HepG2 (cell line): ENCODE results near the gene KCNJ4.

Experiments used
- ATRX ChIP-seq: sonication (generic); formaldehyde crosslinking; IDR thresholded peaks from 2 replicates; pipeline ENCODE4 v1.4.0; 2020; ENCODE audit warnings: missing genetic modification reagents, borderline replicate concordance
- BRD4 ChIP-seq: sonication (generic); formaldehyde crosslinking; IDR thresholded peaks from 2 replicates; pipeline ENCODE4 v1.4.0; 2020; ENCODE audit warnings: missing genetic modification reagents
- NR3C1 ChIP-seq: sonication (generic); formaldehyde crosslinking; IDR thresholded peaks from 2 replicates; pipeline ENCODE4 v1.4.0; 2020; ENCODE audit warnings: missing genetic modification reagents
- POLR2A ChIP-seq, 2 experiments: IDR thresholded peaks; 2 replicates each; pipeline ENCODE4 v1.6.1; 2011; ENCODE audit warnings: low read depth in 2 of 2, low read length in 2 of 2, mild to moderate bottlenecking in 1 of 2, moderate library complexity in 1 of 2; ENCODE audit not compliant: insufficient read depth in 1 of 2
- SIN3A ChIP-seq: IDR thresholded peaks from 2 replicates; pipeline ENCODE4 v1.6.1; 2011; ENCODE audit warnings: low read depth, mild to moderate bottlenecking, control low read depth, low read length, borderline replicate concordance
- TARDBP ChIP-seq: sonication (generic); formaldehyde crosslinking; IDR thresholded peaks from 2 replicates; pipeline ENCODE4 v1.8.0; 2022; ENCODE audit warnings: mild to moderate bottlenecking, missing genetic modification reagents
- YY1 ChIP-seq: IDR thresholded peaks from 2 replicates; pipeline ENCODE4 v1.6.1; 2011; ENCODE audit warnings: low read length, low read depth, moderate library complexity, mild to moderate bottlenecking; ENCODE audit not compliant: insufficient read depth, insufficient replicate concordance
- ZNF670 ChIP-seq: sonication (generic); formaldehyde crosslinking; IDR thresholded peaks from 2 replicates; pipeline ENCODE4 v1.8.0; 2022; ENCODE audit warnings: mild to moderate bottlenecking, missing genetic modification reagents, borderline replicate concordance
- TF ChIP-seq, protein P1 (sequence below), 2 experiments: IDR thresholded peaks; 2 replicates each; pipeline ENCODE4 v1.6.1; 2011 to 2012; ENCODE audit warnings: low read length in 2 of 2, borderline replicate concordance in 1 of 2, low read depth in 1 of 2, mild to moderate bottlenecking in 1 of 2, moderate library complexity in 1 of 2
- TF ChIP-seq, protein P2 (sequence below): sonication (generic); formaldehyde crosslinking; IDR thresholded peaks from 2 replicates; pipeline ENCODE4 v1.5.0; 2020; ENCODE audit warnings: mild to moderate bottlenecking, missing genetic modification reagents, moderate library complexity

DNA sequence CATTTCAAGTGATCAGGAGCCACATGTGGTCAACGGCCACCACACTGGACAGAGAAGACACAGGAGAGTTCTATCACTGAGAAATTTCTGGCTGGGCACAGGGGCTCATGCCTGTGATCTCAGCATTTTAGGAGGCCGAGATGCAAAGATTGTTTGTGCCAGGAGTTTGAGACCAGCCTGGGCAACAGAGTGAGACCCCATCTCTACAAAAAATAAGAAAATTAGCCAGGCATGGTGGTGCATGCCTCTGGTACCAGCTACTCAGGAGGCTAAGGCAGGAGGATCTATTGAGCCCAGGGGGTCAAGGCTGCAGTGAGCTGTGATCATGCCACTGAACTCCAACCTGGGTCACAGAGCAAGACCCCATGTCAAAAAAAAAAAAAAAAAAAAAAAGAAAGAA, 26.3 kb downstream of the KCNJ4 start:
- no peak for TF ChIP-seq ZNF670 (CRISPR knock-in tag)
- TF ChIP-seq YY1 = no peak
- TF ChIP-seq, protein P1, sequence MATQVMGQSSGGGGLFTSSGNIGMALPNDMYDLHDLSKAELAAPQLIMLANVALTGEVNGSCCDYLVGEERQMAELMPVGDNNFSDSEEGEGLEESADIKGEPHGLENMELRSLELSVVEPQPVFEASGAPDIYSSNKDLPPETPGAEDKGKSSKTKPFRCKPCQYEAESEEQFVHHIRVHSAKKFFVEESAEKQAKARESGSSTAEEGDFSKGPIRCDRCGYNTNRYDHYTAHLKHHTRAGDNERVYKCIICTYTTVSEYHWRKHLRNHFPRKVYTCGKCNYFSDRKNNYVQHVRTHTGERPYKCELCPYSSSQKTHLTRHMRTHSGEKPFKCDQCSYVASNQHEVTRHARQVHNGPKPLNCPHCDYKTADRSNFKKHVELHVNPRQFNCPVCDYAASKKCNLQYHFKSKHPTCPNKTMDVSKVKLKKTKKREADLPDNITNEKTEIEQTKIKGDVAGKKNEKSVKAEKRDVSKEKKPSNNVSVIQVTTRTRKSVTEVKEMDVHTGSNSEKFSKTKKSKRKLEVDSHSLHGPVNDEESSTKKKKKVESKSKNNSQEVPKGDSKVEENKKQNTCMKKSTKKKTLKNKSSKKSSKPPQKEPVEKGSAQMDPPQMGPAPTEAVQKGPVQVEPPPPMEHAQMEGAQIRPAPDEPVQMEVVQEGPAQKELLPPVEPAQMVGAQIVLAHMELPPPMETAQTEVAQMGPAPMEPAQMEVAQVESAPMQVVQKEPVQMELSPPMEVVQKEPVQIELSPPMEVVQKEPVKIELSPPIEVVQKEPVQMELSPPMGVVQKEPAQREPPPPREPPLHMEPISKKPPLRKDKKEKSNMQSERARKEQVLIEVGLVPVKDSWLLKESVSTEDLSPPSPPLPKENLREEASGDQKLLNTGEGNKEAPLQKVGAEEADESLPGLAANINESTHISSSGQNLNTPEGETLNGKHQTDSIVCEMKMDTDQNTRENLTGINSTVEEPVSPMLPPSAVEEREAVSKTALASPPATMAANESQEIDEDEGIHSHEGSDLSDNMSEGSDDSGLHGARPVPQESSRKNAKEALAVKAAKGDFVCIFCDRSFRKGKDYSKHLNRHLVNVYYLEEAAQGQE (IDR thresholded peaks at IDR 0.05; ENCODE audit: borderline replicate concordance in 1 of 2, low read depth in 1 of 2, low read length in 2 of 2) = no peak
- TF ChIP-seq, protein P2, sequence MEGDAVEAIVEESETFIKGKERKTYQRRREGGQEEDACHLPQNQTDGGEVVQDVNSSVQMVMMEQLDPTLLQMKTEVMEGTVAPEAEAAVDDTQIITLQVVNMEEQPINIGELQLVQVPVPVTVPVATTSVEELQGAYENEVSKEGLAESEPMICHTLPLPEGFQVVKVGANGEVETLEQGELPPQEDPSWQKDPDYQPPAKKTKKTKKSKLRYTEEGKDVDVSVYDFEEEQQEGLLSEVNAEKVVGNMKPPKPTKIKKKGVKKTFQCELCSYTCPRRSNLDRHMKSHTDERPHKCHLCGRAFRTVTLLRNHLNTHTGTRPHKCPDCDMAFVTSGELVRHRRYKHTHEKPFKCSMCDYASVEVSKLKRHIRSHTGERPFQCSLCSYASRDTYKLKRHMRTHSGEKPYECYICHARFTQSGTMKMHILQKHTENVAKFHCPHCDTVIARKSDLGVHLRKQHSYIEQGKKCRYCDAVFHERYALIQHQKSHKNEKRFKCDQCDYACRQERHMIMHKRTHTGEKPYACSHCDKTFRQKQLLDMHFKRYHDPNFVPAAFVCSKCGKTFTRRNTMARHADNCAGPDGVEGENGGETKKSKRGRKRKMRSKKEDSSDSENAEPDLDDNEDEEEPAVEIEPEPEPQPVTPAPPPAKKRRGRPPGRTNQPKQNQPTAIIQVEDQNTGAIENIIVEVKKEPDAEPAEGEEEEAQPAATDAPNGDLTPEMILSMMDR = no peak
- TF ChIP-seq NR3C1 (CRISPR knock-in tag) = no peak
- TF ChIP-seq POLR2A (IDR thresholded peaks at IDR 0.05; ENCODE audit: insufficient read depth in 1 of 2, low read depth in 2 of 2, low read length in 2 of 2) = no peak
- TF ChIP-seq ATRX (CRISPR knock-in tag) = no peak
- TF ChIP-seq BRD4 (CRISPR knock-in tag) = no peak
- no peak for TF ChIP-seq SIN3A
- no peak for TF ChIP-seq TARDBP
